Psoas muscle (tissue), 8 donors: ENCODE measurements around the gene SMTN. TPM values are rescaled to one million over a fixed set of nuclear protein-coding genes. Genes with fewer than 3 reads are reported as not detected.

Experiments used
- ATAC-seq, 4 donors: fragments of 200-7000 bp; cut with Tn5 transposase; one replicate each; pipeline ENCODE4 v1.9.1; 2020; ENCODE audit warnings: moderate library complexity in 3 of 4, mild to moderate bottlenecking in 2 of 4
- DNase-seq, 2 donors: peaks; one replicate each; pipeline ENCODE4 v3.0.0-alpha.2; 2020
- H3K27ac ChIP-seq: fragments of 200-600 bp; one replicate; pipeline ENCODE4 v1.8.0; 2022
- H3K27me3 ChIP-seq, 3 donors: fragments of 200-600 bp in 1 of 3; one replicate each; pipeline versions ENCODE4 v1.6.1 to v1.8.0; 2013 to 2022; ENCODE audit warnings: low read length in 2 of 3, mild to moderate bottlenecking in 2 of 3, moderate library complexity in 1 of 3; ENCODE audit not compliant: insufficient read depth in 3 of 3
- H3K36me3 ChIP-seq, 2 donors: fragments of 200-600 bp in 1 of 2; one replicate each; pipeline versions ENCODE4 v1.6.1 to v1.8.0; 2013 to 2022; ENCODE audit warnings: low read depth in 1 of 2, mild to moderate bottlenecking in 1 of 2, moderate library complexity in 1 of 2; ENCODE audit not compliant: insufficient read depth in 1 of 2
- H3K4me1 ChIP-seq: fragments of 200-600 bp; one replicate; pipeline ENCODE4 v1.8.0; 2022
- H3K4me3 ChIP-seq: fragments of 200-600 bp; one replicate; pipeline ENCODE4 v1.8.0; 2022; ENCODE audit warnings: mild to moderate bottlenecking
- H3K9me3 ChIP-seq: fragments of 200-600 bp; one replicate; pipeline ENCODE4 v1.8.0; 2022
- CTCF ChIP-seq: fragments of 200-600 bp; IDR thresholded peaks from one replicate; pipeline ENCODE4 v1.8.0; 2022; ENCODE audit warnings: antibody characterized with exemption
- WGBS, 3 donors: extraction: QIAGEN DNeasy Blood & Tissue Kit; methylation state at CpG; one replicate each; pipeline versions ENCODE4 v1.1.6 to v1.1.7; 2013; 5-methylcytosine and 5-hydroxymethylcytosine counted together
- intact Hi-C, 2 donors: fragments of 100-400 bp; cut with DNase I; formaldehyde crosslinking; loops; one replicate each; pipeline versions ENCODE4 v1.11.0 to v1.14.2; 2022
- polyA plus RNA-seq, 3 donors: library from polyadenylated mRNA; stranded (reverse); fragments of 200-250 nt; gene quantifications; one replicate each; pipeline ENCODE4 v1.2.3, GENCODE V29; 2013
- total RNA-seq, 4 donors: library from RNA; stranded (reverse); fragmentation: NEBNext Ultra II Directional in 2 of 4; extraction: Animal tissue kit (Norgen Biotek cat#: 25700) in 2 of 4; gene quantifications; one replicate each; pipeline versions ENCODE4 v1.2.1 to v1.2.4, GENCODE V29; 2021 to 2023
- donor health status: healthy with polysubstance abuse.
- donor health status: DM: no; HTN: no; CAD: no; lungs with moderate emphysema.
- donor health status: Bipolar disorder and iron deficiency.
- donor health status: healthy.
- donor health status: DM: yes; HTN: yes; CAD: no.
- donor health status: DM: no; HTN: no; CAD: no.
- donor health status: DM: no; HTN: no; CAD: no.
- donor health status: DM: yes; HTN: yes; CAD: no.

SMTN gene
- total and polyA plus RNA-seq, 7 donors, result 23.0 to 79.3 (median 43.4) TPM

- no peaks in the 10 kb centered on the region for H3K9me3 ChIP-seq
- H3K27me3 ChIP-seq, result no peaks in the 10 kb centered on the region
- H3K4me1 ChIP-seq, result no peaks in the 10 kb centered on the region
- H3K27ac ChIP-seq, result peak overlapping the region; percentile 41
- DNase-seq, result no peak
- WGBS, 3 donors, result 70 to 75% (median 71%) methylated on average over 4 of the region's 4 CpGs
- intact Hi-C loops, result no loop called here
- no peak for TF ChIP-seq CTCF
- no peaks in the 10 kb centered on the region for H3K36me3 ChIP-seq
- H3K4me3 ChIP-seq, result no peak overlapping the region
- ATAC-seq, result no peak
Measured at GRCh38 chr22:31048570-31048969, 32.5 kb upstream of the SMTN start.

GRCh38 chr22:31049815-31050420 lies 31.2 kb upstream of the SMTN start:
- Histone ChIP-seq H3K27ac (no peak overlapping the region), H3K9me3 (no peaks in the 10 kb centered on the region), H3K27me3 (no peaks in the 10 kb centered on the region), H3K4me1 (no peaks in the 10 kb centered on the region), H3K36me3 (no peaks in the 10 kb centered on the region), H3K4me3 (no peak overlapping the region)
- DNase-seq (no peak), ATAC-seq (no peak)
- TF ChIP-seq CTCF, result no peak
- WGBS, 3 donors, result 63 to 70% (median 65%) methylated on average over 3 of the region's 3 CpGs
- intact Hi-C loops, result no loop called here

GRCh38 chr22:31055117-31055634 lies 25.9 kb upstream of the SMTN start:
- peak overlapping the region; percentile 61 for H3K27ac ChIP-seq
- H3K4me3 ChIP-seq, result no peak overlapping the region
- no peaks in the 10 kb centered on the region for H3K36me3 ChIP-seq
- ATAC-seq (no peak), DNase-seq (no peak)
- H3K27me3 ChIP-seq, result no peaks in the 10 kb centered on the region
- WGBS, 3 donors, result 62 to 73% (median 68%) methylated on average over 5 of the region's 5 CpGs
- intact Hi-C loops, result no loop called here
- no peaks in the 10 kb centered on the region for H3K4me1 ChIP-seq
- no peak for TF ChIP-seq CTCF
- no peaks in the 10 kb centered on the region for H3K9me3 ChIP-seq

- no peaks in the 10 kb centered on the region for H3K4me1 ChIP-seq
- no peak for TF ChIP-seq CTCF
- no peak overlapping the region for H3K4me3 ChIP-seq
- no peaks in the 10 kb centered on the region for H3K9me3 ChIP-seq
- DNase-seq (peak; percentile 86 to 93), ATAC-seq (peak; percentile 65 to 87 (median 85))
- intact Hi-C loops, result no loop called here
- 33 to 41% (median 35%) methylated on average over 13 of the region's 13 CpGs for WGBS, 3 donors
- H3K36me3 ChIP-seq, result no peaks in the 10 kb centered on the region
- H3K27me3 ChIP-seq, result no peaks in the 10 kb centered on the region
- H3K27ac ChIP-seq, result peak overlapping the region; percentile 61
Measured at GRCh38 chr22:31055635-31056159, 25.4 kb upstream of the SMTN start.
